GM19468 (cell line): ENCODE data around the gene MEX3D.
"Not testable (repeated sequence)": the region's sequence is repeated elsewhere in the genome, so short reads cannot be mapped to it uniquely, and the experiment has no call there.

Source experiments
- ATAC-seq: cut with Tn5 transposase; IDR thresholded peaks from one replicate; pipeline ENCODE4 v1.9.1; 2021; ENCODE audit warnings: mild to moderate bottlenecking, moderate library complexity, moderate number of reproducible peaks; ENCODE audit not compliant: unreplicated experiment; ENCODE audit errors: extremely low read depth

MEX3D gene

DNA sequence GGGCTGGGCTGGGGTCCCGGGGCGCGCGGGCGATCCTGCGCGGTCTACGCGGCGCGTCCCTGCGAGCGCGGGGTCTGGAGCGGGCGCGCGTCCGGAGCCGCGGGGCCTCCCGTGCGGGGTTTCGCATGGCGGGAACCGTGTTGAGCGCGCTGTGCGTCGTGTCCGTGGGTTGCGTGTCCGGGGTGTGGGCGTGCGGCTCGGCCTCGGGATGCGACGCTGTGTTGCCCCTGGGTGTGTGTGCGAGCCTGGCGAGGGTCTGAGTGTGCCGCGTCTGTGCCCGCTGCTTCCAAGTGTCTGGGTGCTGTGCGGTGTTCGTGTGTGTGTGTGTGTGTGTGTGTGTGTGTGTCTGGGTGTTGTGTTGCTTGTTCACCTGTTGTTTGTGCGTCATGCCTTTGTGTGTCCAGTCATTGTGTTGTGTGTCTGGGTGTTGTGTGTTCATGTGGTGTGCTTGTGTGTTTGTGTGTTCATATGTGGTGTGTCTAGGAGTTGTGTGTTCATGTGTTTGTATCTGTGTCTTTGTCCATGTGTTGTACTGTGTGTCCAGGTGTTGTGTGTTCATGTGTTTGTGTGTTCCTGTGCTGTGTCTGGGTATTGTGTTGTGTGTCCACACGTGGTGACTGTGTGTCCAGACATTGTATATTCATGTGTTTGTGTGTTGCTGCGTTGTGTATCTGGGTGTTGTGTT is 43.7 kb downstream of the MEX3D start:
- ATAC-seq, result no peak

DNA sequence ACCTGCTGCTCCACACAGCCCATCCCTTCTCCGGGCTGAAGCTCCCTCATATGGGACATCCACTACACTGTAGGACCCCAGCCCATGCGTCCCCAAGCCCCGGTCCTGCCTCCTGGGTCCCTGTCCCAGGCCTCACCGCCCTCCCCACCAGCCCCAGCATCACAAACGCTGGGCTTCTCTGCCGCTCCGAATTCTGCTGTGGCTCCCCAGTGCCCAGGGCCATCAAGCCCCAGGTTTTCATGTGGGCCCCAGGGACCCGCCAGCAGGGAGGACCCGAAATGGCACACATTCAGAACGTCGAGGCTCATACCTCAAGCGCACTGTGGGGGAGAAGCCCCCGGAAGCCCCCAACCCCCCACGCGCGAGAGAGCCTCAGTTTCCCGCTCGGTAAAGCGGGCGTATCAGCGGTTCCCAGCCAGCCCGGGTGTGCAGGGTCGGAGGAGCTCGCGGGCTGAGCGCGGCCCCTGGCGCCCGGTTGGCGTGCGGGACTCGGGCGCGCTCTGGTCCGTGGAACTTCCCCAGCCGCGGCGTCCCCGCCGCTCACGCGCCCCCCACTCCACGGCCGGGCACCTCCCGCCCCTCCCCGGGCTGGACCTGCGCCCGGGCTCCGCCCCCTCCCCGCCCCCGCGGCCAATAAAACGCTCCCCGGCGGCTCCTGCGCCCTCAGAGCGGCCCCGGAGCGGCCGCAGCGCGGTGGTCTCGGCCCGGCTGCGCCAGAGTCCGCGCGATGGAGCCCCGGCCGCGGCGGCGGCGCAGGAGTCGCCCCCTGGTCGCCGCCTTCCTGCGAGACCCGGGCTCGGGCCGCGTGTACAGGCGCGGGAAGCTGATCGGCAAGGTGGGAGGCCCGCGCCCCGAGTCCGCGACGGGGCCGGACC is 44.5 kb downstream of the MEX3D start, which contains the start of gene PLK5:
PLK5 (plus strand) TSS at position 666 of the 875 bp plus-strand sequence. CDS start 2,920 bp downstream, outside the sequence.
- no peak for ATAC-seq

DNA sequence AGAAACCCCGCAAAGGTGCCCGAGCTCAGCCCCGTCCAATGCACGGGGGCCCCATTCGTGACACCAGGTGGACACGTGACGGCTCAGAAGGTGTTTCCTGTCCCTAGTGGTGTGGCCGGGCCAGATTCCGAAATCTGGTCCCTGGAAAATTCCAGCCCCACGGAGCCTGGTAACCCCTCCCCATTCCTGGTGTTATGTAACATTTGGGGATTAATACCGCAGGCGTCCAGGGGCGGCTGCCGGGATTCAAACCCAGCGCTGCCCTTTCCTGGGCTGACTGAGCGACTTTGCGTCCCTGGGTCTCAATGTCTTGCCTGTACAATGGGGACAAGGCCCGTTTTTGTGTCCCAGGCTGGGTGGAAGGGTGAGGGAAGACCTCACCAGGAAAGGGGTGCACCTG is 45.3 kb downstream of the MEX3D start:
- ATAC-seq, result no peak

DNA sequence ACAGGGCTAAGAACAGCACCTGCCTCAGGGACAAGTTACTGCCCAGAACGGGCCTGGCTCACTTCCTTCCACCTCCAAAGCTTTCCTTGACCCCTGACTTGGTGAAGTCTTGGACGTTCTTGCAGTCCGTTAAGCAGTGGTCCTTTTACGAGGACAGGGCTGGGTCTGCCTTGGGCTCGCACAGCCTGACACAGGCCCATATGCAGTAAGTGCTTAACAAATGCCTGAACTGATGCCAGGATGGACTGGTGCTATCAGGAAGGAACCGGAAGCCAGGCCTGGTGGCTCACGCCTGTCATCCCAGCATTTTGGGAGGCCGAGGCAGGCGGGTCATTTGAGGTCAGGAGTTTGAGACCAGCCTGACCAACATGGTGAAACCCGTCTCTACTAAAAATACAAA is 46.1 kb downstream of the MEX3D start:
- ATAC-seq, result no peak

DNA sequence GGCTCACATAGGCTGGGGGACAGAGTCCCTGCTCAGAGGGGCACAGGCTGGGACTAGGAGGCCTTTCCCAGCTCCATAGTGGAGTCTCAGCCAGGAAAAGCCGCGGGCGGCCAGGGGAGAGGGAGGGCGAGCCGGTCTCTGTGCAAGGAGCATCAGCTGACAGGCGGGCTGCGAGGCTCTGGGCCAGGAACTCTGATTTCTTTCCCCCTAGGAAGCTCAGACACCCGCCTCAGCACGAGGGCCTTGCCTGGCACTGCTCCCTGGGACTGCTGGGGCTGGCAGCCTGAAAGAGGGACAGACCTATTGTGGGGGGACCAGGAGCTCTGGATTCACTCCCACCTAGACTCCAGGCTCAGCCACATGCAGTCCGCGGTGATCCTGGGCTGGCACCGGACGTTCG is 46.5 kb downstream of the MEX3D start:
- ATAC-seq, result no peak

DNA sequence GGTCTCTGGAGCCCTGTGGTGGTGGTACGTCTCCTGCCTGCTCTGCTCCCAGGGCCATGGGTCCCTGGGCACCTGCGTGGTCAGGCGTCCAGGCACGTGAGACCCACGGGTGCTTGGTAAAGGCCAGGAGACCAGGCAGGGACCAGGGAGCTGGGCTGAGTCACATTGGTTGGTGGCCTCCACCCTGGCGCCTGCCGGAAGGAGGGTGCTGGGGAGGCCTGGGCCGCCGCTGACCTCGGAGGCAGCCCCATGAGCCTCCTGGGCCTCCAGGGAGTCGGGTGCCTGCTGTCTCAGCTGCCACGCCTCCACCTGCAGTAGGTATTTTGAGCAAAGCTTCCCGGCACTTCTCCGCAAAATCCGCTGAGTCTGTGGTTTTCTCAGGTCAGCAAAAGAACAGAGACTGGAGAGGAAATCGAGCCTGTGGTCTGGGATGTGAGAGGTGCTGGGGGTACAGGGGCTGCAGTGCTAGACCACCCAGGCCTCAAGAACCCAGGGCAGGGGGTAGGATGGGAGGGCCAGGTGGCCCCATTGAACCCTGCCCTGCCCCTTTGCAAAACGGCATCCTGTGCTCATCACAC is 47.8 kb downstream of the MEX3D start:
- ATAC-seq, result no peak

DNA sequence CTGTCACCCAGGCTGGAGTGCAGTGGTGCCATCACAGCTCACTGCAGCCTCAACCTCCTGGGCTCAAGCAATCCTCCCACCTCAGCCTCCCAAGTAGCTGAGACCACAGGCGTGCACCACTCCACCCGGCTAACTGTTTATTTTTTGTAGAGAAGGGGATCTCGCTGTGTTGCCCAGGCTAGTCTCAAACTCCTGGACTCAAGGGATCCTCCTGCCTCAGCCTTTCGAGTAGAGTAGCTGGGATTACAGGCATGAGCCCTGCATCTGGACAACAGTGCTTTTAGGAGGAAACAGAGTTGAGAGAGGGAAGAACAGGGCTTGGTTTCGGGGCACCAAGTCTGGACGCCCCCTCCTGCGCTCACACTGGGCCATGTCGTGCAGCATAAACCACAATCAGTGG is 48.3 kb downstream of the MEX3D start:
- not testable (repeated sequence) for ATAC-seq

DNA sequence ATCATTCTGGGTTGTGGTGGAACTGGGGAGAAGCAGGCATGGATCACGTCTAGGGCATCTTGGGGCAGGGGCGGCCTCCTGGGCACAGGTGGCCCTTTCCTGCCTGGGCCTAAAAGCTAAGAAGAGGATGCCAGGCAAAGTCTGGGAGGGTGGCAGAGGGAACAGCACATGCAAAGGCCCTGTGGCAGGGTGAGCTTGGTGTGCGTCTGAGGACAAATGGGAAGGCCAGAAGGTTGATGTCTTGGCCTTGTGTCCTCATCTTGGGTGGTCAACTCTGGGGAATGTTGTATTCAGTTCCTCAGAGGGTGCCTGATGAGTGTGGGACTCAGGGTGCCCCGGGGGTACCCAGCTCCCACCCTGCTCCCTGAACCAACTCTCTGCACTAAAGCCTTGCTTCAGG is 49.7 kb downstream of the MEX3D start:
- ATAC-seq, result no peak

DNA sequence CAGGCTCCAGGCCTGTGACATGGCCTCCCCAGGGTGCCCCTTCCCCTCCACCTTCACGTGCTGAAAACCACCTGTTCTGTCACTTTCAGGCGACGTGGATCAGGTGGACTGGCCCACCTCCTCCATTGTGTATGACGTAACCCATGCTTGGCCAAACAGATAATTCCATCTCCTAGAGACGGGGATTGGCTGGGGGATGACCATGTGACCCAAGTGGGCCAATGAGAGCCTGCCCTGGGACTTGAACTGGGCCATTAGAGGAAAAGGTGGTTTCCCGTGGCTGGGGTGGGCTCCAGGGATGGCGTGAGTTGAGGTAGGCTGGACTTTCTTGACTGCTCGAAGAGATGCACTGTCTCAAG is 51.8 kb downstream of the MEX3D start:
- no peak for ATAC-seq

DNA sequence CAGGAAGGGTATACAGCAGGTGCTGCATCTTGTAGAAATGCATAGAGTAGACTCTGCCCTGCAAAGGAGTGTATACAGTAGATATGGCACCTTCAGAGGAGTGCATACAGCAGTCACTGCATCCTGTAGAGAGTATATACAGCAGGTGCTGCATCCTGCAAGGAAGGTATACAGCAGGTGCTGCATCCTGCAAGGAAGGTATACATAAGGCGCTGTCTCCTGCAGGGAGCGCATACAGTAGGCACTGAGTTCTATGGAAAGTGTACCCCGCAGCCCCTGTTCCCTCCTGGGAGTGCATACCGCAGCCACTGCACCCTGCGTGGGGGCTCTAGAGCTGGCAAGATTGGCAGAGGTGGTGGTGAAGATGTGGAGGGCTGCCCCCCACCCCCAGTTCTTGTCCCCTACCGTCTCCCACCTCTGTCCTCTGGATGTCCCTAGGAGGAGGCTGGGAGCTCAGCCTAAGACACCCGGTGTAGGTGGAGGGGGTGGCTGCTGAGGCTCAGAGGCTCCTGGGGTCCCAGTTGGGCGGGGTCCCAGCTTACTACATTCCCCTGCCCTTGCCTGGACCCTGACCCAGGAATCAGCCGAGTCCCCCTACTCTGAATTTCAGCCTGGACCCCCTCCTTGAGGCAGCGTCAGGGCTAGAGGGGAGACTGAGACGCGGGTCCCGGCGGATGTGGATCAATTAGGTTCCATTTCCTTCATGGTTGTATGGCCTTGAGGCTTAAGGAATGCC is 53.0 kb downstream of the MEX3D start:
- ATAC-seq, result no peak

DNA sequence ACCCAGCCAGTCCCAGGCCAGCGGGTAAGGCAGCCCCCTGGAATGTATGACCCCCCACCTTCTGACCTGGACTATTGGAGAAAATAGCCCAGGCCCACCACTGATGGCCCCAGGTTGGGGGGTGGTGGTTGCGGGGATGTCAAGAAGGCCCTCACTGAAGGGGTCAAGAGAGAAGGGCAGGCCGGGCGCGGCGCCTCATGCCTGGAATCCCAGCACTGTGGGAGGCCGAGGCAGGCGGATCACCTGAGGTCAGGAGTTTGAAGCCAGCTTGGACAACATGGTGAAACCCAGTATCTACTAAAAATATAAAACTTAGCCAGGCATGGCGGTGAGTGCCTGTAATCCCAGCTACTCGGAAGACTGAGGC is 53.8 kb downstream of the MEX3D start:
- no peak for ATAC-seq

DNA sequence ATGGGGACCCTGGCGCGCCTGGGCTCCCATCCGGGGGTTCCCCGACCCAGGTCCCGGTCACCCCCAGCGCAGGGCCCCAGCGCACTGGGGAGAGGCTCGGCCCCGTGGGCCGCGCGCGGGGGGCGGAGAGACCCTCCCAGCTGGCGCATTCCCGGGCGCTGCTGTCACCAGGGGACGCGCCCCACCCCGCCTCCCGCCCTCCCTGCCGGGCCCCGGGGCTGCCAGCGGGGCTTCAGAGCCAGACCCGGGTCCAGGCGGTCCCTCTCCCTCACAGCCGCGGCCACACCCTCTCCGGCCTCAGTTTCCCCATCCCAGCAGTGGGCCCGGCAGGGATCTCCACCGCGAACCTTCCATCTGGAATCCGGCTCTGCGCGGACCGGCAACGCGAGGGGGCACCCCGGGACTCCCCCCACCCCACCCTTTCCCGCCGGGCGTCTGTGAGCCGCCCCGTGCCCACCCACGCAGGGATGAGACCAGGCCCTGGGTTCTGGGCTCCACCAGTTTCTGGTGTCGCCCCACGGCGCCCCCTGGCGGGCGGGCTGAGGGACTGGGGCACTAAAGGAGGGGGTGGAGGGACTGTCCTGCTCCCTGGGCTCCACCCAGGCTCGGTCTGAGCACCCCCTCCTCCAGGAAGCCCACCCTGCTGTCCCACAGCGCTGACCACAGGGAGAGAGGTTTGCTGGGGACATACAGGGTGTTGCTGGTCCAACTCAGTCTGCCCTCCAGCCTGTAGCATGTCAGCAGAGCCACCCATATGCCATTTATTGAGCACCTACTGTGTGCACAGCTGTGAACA is 54.4 kb downstream of the MEX3D start:
- no peak for ATAC-seq

DNA sequence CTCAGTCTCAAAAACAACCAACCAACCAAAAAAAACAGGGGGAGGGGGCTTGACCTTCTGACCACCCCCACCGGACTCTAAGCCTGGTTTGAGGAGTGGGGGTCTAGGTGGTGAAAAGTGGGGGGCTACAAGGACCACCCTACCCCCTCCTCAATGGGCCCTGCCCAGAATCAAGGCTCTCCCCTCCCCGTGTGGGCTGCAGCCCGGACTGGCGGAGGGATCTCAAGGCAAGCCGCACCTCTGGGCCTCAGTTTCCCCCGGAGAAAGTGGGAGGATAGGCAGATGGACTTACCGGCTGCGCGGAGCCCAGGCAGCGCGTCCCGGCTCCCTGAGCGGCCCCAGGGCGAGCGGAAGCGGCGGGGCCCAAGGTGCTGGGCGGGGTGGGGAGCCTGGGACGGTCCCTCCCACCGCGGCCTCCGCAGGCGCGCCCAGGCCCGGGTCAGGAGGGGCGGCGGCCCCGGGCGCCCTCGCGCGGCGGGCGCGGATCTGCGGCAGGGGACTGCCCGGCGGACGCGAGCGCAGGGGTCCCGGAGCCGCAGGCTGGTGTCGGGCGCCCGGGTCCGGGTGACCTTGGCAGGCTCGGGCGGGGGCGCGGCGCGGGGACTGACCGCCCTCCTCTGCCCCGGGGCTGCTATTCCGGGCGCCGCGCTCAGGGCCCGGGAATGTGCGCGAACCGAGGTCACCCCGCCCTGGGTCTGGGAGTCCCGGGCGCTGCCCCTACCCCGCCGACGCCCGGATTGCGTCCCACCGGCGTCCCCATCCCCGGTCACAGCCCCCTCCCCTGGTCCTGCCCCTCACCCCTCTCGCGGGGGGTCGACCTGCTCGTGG is 55.2 kb downstream of the MEX3D start, which contains the start of gene ADAMTSL5:
ADAMTSL5 (minus strand) TSS at position 349 of the 828 bp plus-strand sequence. CDS start 2,076 bp downstream, outside the sequence.
- no peak for ATAC-seq

DNA sequence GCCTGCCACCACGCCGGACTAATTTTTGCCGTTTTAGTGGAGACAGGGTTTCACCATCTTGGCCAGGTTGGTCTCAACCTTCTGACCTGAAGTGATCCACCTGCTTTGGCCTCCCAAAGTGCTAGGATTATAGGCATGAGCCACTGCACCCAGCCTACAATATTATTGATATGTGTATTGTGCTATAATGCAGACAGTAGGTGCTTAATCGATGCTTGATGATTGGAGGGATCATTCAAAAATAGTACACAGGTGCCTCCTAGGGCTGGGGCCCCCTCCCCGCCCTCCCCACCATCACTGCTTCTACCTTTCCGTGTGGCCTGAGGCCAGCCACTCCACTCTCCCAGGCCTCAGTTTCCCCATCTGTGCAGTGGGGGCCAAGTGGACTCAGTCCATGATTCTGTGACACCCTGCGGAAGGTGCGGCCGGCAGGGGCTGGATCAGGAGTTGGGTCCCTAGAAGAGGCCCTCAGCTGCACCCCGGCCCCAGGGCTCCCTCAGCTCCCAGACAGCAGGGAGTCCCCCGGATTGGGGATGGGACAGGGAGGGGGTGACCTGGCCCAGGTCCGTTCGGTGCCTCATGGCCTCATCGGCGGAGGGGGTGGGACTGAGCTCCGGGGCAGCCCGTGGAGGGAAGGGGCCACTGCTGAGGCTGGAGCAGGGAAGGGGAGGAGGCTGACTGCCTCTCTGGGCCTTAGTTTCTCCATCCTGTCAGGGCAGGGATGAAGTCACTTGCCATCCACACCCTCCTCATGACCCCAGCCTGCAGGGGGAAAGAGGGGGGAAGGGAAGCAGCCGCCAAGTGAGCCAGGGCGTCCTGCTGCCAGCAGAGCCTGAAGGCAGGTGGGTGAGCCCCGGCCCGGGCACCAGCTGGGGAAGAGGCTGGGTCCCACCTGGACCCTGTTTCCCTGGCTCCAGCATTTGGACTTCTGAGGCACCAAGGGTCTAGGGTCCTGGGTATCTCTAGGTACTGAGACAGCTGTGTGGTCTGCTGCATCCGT is 56.5 kb downstream of the MEX3D start:
- ATAC-seq, result no peak

DNA sequence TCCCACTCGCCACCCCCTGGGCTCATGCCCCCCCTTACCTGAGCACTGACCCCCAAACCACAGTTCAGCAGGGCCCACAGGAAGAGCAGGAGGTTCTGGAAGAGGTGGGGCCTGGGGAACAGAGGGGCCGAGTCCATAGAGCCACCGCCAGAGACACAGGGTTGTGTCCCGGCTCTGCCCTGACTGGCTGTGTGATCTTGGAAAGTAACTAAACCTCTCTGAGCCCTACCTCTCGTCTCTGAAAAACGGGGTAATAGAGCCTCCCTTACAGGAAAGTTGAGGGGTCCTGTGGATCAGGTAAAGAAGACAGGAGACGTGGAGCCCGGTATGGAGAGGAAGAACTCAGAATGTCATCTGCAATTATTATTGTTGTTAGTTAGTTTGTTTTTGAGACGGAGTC is 57.3 kb downstream of the MEX3D start:
- no peak for ATAC-seq

DNA sequence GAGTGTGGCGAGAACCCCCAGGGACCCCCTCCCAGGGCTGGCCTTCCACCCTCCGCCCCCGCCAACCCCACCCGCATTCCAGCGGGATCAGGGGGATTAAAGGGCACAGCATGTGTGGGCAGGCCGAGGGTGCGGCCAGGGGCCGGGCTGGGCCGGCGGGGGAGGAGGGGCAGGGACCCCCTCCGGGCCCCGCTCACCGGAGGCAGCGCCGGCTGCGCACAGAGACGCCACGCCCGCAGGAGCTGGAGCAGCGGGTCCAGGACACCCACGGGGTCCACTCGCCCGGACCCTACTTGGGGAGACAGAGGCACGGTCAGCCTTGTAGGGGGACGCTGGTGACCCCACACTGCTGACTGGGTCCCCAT is 57.7 kb downstream of the MEX3D start:
- no peak for ATAC-seq

DNA sequence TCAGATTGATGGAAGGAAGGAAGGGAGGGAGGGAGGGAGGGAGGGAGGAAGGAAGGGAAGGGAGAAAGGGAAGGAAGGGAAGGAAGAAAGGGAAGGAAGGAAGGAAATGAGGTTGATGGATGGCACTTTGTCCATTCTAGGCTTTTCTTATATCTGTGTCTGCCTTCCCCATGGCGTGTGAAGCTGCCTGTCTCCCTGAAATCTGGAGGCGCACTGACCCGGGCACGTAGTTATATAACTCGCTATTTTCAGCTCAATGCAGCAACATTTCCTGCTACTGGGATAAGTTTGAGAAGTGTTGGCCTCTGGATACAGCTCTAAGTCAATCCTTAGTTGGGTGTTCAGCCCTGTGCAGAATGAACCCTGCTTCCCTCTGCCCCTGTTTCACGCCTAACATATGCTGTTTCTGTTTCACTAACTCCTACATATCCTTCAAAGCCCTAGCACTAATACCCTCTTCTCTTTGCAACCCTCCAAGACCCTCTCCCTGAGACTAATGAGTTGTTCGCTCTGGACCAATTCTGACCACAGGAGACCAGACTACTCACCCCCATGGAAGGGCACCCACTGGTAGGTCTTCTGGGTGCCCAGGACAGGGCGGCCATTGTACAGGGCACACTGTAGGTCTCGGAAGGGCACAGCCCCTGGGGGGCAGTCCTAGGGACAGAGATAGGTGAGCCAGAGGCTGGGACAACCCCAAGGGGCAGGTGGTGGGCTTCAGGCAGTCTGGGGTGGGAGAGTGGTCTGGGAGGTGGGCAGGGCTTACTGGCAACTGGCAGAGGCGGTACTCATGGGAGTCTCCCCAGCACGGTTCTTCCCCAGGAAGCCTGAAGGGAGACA is 58.3 kb downstream of the MEX3D start:
- no peak for ATAC-seq
